Measurements from ENCODE around the gene MPC1. TPM values are rescaled to one million over a fixed set of nuclear protein-coding genes. Genes with fewer than 3 reads are reported as not detected.
"Not testable (repeated sequence)": the region's sequence is repeated elsewhere in the genome, so short reads cannot be mapped to it uniquely, and the experiment has no call there.

MPC1 gene
- polyA plus RNA-seq, 1 donor from 2014 or later, result 112 TPM

GRCh38 chr6:166388290-166389004 lies 5.7 kb upstream of the MPC1 start:
- Histone ChIP-seq H2AFZ (ENCODE audit: low read depth, low read length) (no peak overlapping the region), H4K20me1 (ENCODE audit: insufficient read depth) (no peaks in the 10 kb centered on the region), H3K27ac (ENCODE audit: low read length) (no peak overlapping the region), H3K79me2 (replicated peaks; ENCODE audit: insufficient read depth, low read length) (no peaks in the 10 kb centered on the region), H3K9me2 (ENCODE audit: insufficient read depth, low read length) (no peaks in the 10 kb centered on the region), H3K9ac (ENCODE audit: low read length) (no peak overlapping the region), H3K27me3 (ENCODE audit: insufficient read depth, low read depth, low read length) (no peaks in the 10 kb centered on the region), H3K4me2 (ENCODE audit: low read length) (no peak overlapping the region), H3K4me3 (ENCODE audit: low read length) (no peak overlapping the region), H3K9me3 (ENCODE audit: low read length) (no peaks in the 10 kb centered on the region), H3F3A (ENCODE audit: insufficient read depth, low read length, poor library complexity, severe bottlenecking) (no peaks in the 10 kb centered on the region), H3K36me3 (ENCODE audit: insufficient read depth, low read length) (no peaks in the 10 kb centered on the region)
- TF ChIP-seq RAD21 (conservative IDR thresholded peaks at IDR 0.05), result no peak
- no peak for TF ChIP-seq EZH2 (IDR thresholded peaks at IDR 0.05; ENCODE audit: borderline replicate concordance, insufficient read depth, low read length, poor library complexity, severe bottlenecking)
- TF ChIP-seq SMC3 (conservative IDR thresholded peaks at IDR 0.05; ENCODE audit: poor library complexity), result no peak
- no peak for TF ChIP-seq REST (IDR thresholded peaks at IDR 0.05; ENCODE audit: borderline replicate concordance)
- TF ChIP-seq MXI1 (conservative IDR thresholded peaks at IDR 0.05; ENCODE audit: poor library complexity, severe bottlenecking), result no peak
- TF ChIP-seq TAF1 (IDR thresholded peaks at IDR 0.05; ENCODE audit: low read depth), result no peak
- TF ChIP-seq, protein P1, sequence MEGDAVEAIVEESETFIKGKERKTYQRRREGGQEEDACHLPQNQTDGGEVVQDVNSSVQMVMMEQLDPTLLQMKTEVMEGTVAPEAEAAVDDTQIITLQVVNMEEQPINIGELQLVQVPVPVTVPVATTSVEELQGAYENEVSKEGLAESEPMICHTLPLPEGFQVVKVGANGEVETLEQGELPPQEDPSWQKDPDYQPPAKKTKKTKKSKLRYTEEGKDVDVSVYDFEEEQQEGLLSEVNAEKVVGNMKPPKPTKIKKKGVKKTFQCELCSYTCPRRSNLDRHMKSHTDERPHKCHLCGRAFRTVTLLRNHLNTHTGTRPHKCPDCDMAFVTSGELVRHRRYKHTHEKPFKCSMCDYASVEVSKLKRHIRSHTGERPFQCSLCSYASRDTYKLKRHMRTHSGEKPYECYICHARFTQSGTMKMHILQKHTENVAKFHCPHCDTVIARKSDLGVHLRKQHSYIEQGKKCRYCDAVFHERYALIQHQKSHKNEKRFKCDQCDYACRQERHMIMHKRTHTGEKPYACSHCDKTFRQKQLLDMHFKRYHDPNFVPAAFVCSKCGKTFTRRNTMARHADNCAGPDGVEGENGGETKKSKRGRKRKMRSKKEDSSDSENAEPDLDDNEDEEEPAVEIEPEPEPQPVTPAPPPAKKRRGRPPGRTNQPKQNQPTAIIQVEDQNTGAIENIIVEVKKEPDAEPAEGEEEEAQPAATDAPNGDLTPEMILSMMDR (IDR thresholded peaks at IDR 0.05; ENCODE audit: poor library complexity, severe bottlenecking), result no peak
- TF ChIP-seq POLR2AphosphoS5 (IDR thresholded peaks at IDR 0.05), result no peak
- no peak for TF ChIP-seq EP300 (conservative IDR thresholded peaks at IDR 0.05; ENCODE audit: poor library complexity, severe bottlenecking)

GRCh38 chr6:166387642-166388289 lies 5.0 kb upstream of the MPC1 start:
- no peaks in the 10 kb centered on the region for H3K9me2 ChIP-seq (ENCODE audit: insufficient read depth, low read length)
- no peak overlapping the region for H3K4me2 ChIP-seq (ENCODE audit: low read length)
- H4K20me1 ChIP-seq (ENCODE audit: insufficient read depth), result no peaks in the 10 kb centered on the region
- no peaks in the 10 kb centered on the region for H3K36me3 ChIP-seq (ENCODE audit: insufficient read depth, low read length)
- H3F3A ChIP-seq (ENCODE audit: insufficient read depth, low read length, poor library complexity, severe bottlenecking), result no peaks in the 10 kb centered on the region
- no peak overlapping the region for H3K4me3 ChIP-seq (ENCODE audit: low read length)
- no peak overlapping the region for H3K9ac ChIP-seq (ENCODE audit: low read length)
- H2AFZ ChIP-seq (ENCODE audit: low read depth, low read length), result no peak overlapping the region
- H3K27me3 ChIP-seq (ENCODE audit: insufficient read depth, low read depth, low read length), result no peaks in the 10 kb centered on the region
- H3K79me2 ChIP-seq (replicated peaks; ENCODE audit: insufficient read depth, low read length), result no peaks in the 10 kb centered on the region
- no peak overlapping the region for H3K27ac ChIP-seq (ENCODE audit: low read length)
- H3K9me3 ChIP-seq (ENCODE audit: low read length), result no peaks in the 10 kb centered on the region
- TF ChIP-seq MXI1 (conservative IDR thresholded peaks at IDR 0.05; ENCODE audit: poor library complexity, severe bottlenecking), result no peak
- no peak for TF ChIP-seq REST (IDR thresholded peaks at IDR 0.05; ENCODE audit: borderline replicate concordance)
- TF ChIP-seq POLR2AphosphoS5 (IDR thresholded peaks at IDR 0.05), result no peak
- TF ChIP-seq RAD21 (conservative IDR thresholded peaks at IDR 0.05), result no peak
- TF ChIP-seq EZH2 (IDR thresholded peaks at IDR 0.05; ENCODE audit: borderline replicate concordance, insufficient read depth, low read length, poor library complexity, severe bottlenecking), result no peak

DNA sequence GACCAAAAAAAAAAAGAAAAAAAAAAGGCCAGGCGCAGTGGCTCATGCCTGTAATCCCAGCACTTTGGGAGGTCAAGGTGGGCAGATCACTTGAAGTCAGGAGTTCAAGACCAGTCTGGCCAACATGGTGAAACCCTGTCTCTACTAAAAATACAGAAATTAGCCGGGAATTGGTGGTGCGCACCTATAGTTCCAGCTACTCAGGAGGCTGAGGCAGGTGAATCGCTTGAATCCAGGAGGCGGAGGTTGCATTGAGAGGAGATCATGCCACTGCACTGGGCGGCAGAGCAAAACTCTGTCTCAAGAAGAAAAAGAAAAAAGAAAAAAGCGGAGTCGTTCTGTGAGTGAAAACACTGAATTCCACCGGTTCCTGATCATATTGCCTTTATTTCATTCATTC lies 4.4 kb upstream of the MPC1 start:
- not testable (repeated sequence) for H3K4me2 ChIP-seq (ENCODE audit: low read length); H3K27me3 ChIP-seq (ENCODE audit: insufficient read depth, low read depth, low read length); H3K27ac ChIP-seq (ENCODE audit: low read length)

More for the DNA sequence above, 4.4 kb upstream of the MPC1 start:
- not testable (repeated sequence) for H3F3A ChIP-seq (ENCODE audit: insufficient read depth, low read length, poor library complexity, severe bottlenecking); H4K20me1 ChIP-seq (ENCODE audit: insufficient read depth); H2AFZ ChIP-seq (ENCODE audit: low read depth, low read length); H3K9me3 ChIP-seq (ENCODE audit: low read length); H3K36me3 ChIP-seq (ENCODE audit: insufficient read depth, low read length); H3K4me3 ChIP-seq (ENCODE audit: low read length); H3K79me2 ChIP-seq (replicated peaks; ENCODE audit: insufficient read depth, low read length); H3K9ac ChIP-seq (ENCODE audit: low read length); H3K9me2 ChIP-seq (ENCODE audit: insufficient read depth, low read length)
